Adrenal gland (tissue), 5 donors: ENCODE results near the gene ANKRD11.

Experiments
- POLR2A ChIP-seq, 2 donors: fragments of 450-650 bp; IDR thresholded peaks; one replicate each; pipeline ENCODE4 v1.6.1; 2017; ENCODE audit warnings: antibody characterized with exemption in 2 of 2, mild to moderate bottlenecking in 2 of 2, moderate library complexity in 1 of 2
- TF ChIP-seq, protein P1 (sequence below), 6 experiments: fragments of 450-650 bp in 4 of 6; fragments of 200-600 bp in 2 of 6; sonication (generic) in 1 of 6; IDR thresholded peaks; 1 replicate in 5 of 6; 2 replicates in 1 of 6; pipeline versions ENCODE4 v1.5.1 to v1.8.0; 2016 to 2021; ENCODE audit warnings: antibody characterized with exemption in 6 of 6, mild to moderate bottlenecking in 2 of 6, moderate library complexity in 1 of 6
- donor health status: DM: no; HTN: no; CAD: no.

DNA sequence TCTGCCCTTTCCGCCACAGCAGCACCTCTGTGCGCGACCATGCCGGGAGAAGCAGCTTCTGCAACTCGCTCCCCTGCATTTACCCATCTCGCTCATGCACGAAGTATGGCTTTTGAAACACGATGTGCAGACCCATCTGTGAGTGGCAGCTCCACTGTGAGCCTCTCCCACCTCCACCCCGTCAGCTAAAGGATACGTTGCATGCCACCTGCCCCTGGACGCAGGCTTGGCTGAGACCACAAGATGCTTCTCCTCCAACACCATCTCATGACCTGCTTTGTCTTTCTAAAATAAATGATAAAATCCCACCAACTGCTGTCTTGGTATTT is 172.0 kb downstream of the ANKRD11 start:
- no peak for TF ChIP-seq POLR2A (IDR thresholded peaks at IDR 0.05)
- TF ChIP-seq, protein P1, sequence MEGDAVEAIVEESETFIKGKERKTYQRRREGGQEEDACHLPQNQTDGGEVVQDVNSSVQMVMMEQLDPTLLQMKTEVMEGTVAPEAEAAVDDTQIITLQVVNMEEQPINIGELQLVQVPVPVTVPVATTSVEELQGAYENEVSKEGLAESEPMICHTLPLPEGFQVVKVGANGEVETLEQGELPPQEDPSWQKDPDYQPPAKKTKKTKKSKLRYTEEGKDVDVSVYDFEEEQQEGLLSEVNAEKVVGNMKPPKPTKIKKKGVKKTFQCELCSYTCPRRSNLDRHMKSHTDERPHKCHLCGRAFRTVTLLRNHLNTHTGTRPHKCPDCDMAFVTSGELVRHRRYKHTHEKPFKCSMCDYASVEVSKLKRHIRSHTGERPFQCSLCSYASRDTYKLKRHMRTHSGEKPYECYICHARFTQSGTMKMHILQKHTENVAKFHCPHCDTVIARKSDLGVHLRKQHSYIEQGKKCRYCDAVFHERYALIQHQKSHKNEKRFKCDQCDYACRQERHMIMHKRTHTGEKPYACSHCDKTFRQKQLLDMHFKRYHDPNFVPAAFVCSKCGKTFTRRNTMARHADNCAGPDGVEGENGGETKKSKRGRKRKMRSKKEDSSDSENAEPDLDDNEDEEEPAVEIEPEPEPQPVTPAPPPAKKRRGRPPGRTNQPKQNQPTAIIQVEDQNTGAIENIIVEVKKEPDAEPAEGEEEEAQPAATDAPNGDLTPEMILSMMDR (IDR thresholded peaks at IDR 0.05) = no peak
